GM06990 (cell line): ENCODE measurements around the gene ERBB4.

ENCODE experiments used
- DNase-seq: peaks from one replicate; pipeline ENCODE4 v3.0.0-alpha.2; 2011; ENCODE audit not compliant: insufficient read length; ENCODE audit errors: extremely low read depth
- H3K27me3 ChIP-seq: replicated peaks from 2 replicates; pipeline ENCODE4 v1.6.0; 2011; ENCODE audit warnings: low read length; ENCODE audit not compliant: control insufficient read depth, insufficient read depth
- H3K36me3 ChIP-seq: 2 replicates; pipeline ENCODE4 v1.5.1; 2011; ENCODE audit warnings: low read length; ENCODE audit not compliant: control insufficient read depth, insufficient read depth
- H3K4me3 ChIP-seq: replicated peaks from 2 replicates; pipeline ENCODE4 v1.5.1; 2011; ENCODE audit warnings: low read depth, mild to moderate bottlenecking, control low read depth, low read length
- CTCF ChIP-seq: IDR thresholded peaks from 2 replicates; pipeline ENCODE4 v1.5.1; 2011; ENCODE audit warnings: low read length, control low read depth, mild to moderate bottlenecking, inconsistent platforms; ENCODE audit not compliant: insufficient read depth, poor library complexity, severe bottlenecking

ERBB4 gene

GRCh38 chr2:211745295-211746097 lies 793.1 kb downstream of the ERBB4 start:
- Histone ChIP-seq H3K4me3 (no peak overlapping the region), H3K36me3 (no peaks in the 10 kb centered on the region), H3K27me3 (no peaks in the 10 kb centered on the region)
- peak; percentile 88 for TF ChIP-seq CTCF
- DNase-seq = peak; percentile 6

GRCh38 chr2:211744379-211744778 lies 794.2 kb downstream of the ERBB4 start:
- H3K27me3 ChIP-seq = no peaks in the 10 kb centered on the region
- H3K36me3 ChIP-seq = no peaks in the 10 kb centered on the region
- H3K4me3 ChIP-seq = no peak overlapping the region
- TF ChIP-seq CTCF = no peak
- no peak for DNase-seq

- Histone ChIP-seq H3K4me3 (no peak overlapping the region), H3K36me3 (no peaks in the 10 kb centered on the region), H3K27me3 (no peaks in the 10 kb centered on the region)
- no peak for TF ChIP-seq CTCF
- no peak for DNase-seq
These were observed 796.6 kb downstream of the ERBB4 start for GRCh38 chr2:211741966-211742365.

- Histone ChIP-seq H3K36me3 (no peaks in the 10 kb centered on the region), H3K4me3 (no peak overlapping the region), H3K27me3 (no peaks in the 10 kb centered on the region)
- no peak for DNase-seq
- TF ChIP-seq CTCF = no peak
These were observed 801.3 kb downstream of the ERBB4 start for GRCh38 chr2:211737282-211737681.

- no peaks in the 10 kb centered on the region for H3K27me3 ChIP-seq
- no peak for DNase-seq
- no peaks in the 10 kb centered on the region for H3K36me3 ChIP-seq
- no peak overlapping the region for H3K4me3 ChIP-seq
- no peak for TF ChIP-seq CTCF
These were observed 808.4 kb downstream of the ERBB4 start for GRCh38 chr2:211730215-211730614.
